Esophagus squamous epithelium (tissue), 5 donors: ENCODE measurements around the gene SYT13. TPM values are rescaled to one million over a fixed set of nuclear protein-coding genes. Genes with fewer than 3 reads are reported as not detected.

Source experiments
- DNase-seq: peaks from one replicate; lab custom pipeline; 2025; lab: John Stamatoyannopoulos, UW
- H3K27ac ChIP-seq, 4 donors: fragments of 200-600 bp; sonication (generic); one replicate each; pipeline ENCODE4 v1.5.1; 2016 to 2019; ENCODE audit warnings: mild to moderate bottlenecking in 1 of 4
- H3K27me3 ChIP-seq, 4 donors: fragments of 200-600 bp; sonication (generic); 1 replicate in 3 of 4; 2 replicates in 1 of 4; pipeline versions ENCODE4 v1.5.1 to v1.6.0; 2017 to 2021; ENCODE audit warnings: antibody characterized with exemption in 1 of 4
- H3K36me3 ChIP-seq, 3 donors: fragments of 200-600 bp; sonication (generic); one replicate each; pipeline ENCODE4 v1.5.1; 2016 to 2019
- H3K4me1 ChIP-seq, 3 donors: fragments of 200-600 bp; sonication (generic); one replicate each; pipeline ENCODE4 v1.5.1; 2017 to 2019
- H3K4me3 ChIP-seq, 4 donors: fragments of 200-600 bp; sonication (generic); 1 replicate in 3 of 4; 2 replicates in 1 of 4; pipeline ENCODE4 v1.5.1; 2016 to 2019; ENCODE audit warnings: mild to moderate bottlenecking in 2 of 4, moderate library complexity in 1 of 4
- H3K9me3 ChIP-seq, 3 donors: fragments of 200-600 bp; sonication (generic); one replicate each; pipeline ENCODE4 v1.5.1; 2016 to 2019
- POLR2A ChIP-seq, 4 donors: fragments of 450-650 bp; IDR thresholded peaks; one replicate each; pipeline ENCODE4 v1.6.1; 2017; ENCODE audit warnings: antibody characterized with exemption in 4 of 4, mild to moderate bottlenecking in 4 of 4, moderate library complexity in 3 of 4
- WGBS, 2 donors: methylation state at CpG; one replicate each; pipeline ENCODE4 v1.1.5; 2018; 5-methylcytosine and 5-hydroxymethylcytosine counted together
- intact Hi-C: fragments of 100-400 bp; cut with DNase I; formaldehyde crosslinking; loops from one replicate; pipeline ENCODE4 v1.15.0; 2022
- total RNA-seq, 4 donors: library from RNA; depleted of rRNA; stranded (reverse); fragments of >200 nt; gene quantifications; one replicate each; pipeline ENCODE4 v1.1.0, GENCODE V29; 2016
- TF ChIP-seq, protein P1 (sequence below), 6 experiments: fragments of 450-650 bp in 4 of 6; fragments of 200-600 bp in 2 of 6; sonication (generic) in 2 of 6; IDR thresholded peaks; one replicate each; pipeline ENCODE4 v1.5.1; 2016 to 2019; ENCODE audit warnings: antibody characterized with exemption in 6 of 6, mild to moderate bottlenecking in 4 of 6, moderate library complexity in 4 of 6
- donor health status: DM: yes; HTN: yes; CAD: no.

Gene SYT13
- total RNA-seq, 4 donors from 2014 or later, result 0.04 to 0.15 TPM; not detected in 2

GRCh38 chr11:45204761-45205160, 81.4 kb downstream of the SYT13 start:
- intact Hi-C loops, result no loop called here
- 81% methylated on average over 8 of the region's 8 CpGs; no CpG with 5 or more reads in 1 of the 2 donors for WGBS, 2 donors
- Histone ChIP-seq H3K27me3 (no peaks in the 10 kb centered on the region), H3K27ac (no peak overlapping the region), H3K4me3 (no peak overlapping the region), H3K36me3 (peaks cover 0 to 71% (median 2%) of the 10 kb centered on the region in 3 donors), H3K4me1 (peaks cover 5 to 19% (median 9%) of the 10 kb centered on the region in 3 donors), H3K9me3 (no peaks in the 10 kb centered on the region)
- no peak for DNase-seq
- TF ChIP-seq, protein P1, sequence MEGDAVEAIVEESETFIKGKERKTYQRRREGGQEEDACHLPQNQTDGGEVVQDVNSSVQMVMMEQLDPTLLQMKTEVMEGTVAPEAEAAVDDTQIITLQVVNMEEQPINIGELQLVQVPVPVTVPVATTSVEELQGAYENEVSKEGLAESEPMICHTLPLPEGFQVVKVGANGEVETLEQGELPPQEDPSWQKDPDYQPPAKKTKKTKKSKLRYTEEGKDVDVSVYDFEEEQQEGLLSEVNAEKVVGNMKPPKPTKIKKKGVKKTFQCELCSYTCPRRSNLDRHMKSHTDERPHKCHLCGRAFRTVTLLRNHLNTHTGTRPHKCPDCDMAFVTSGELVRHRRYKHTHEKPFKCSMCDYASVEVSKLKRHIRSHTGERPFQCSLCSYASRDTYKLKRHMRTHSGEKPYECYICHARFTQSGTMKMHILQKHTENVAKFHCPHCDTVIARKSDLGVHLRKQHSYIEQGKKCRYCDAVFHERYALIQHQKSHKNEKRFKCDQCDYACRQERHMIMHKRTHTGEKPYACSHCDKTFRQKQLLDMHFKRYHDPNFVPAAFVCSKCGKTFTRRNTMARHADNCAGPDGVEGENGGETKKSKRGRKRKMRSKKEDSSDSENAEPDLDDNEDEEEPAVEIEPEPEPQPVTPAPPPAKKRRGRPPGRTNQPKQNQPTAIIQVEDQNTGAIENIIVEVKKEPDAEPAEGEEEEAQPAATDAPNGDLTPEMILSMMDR (IDR thresholded peaks at IDR 0.05), result no peak
- no peak for TF ChIP-seq POLR2A (IDR thresholded peaks at IDR 0.05)

- TF ChIP-seq POLR2A (IDR thresholded peaks at IDR 0.05), result no peak
- TF ChIP-seq, protein P1 (IDR thresholded peaks at IDR 0.05), result no peak
- intact Hi-C loops, result no loop called here
Observed at GRCh38 chr11:45193695-45194094, 92.4 kb downstream of the SYT13 start.

More at GRCh38 chr11:45193695-45194094, 92.4 kb downstream of the SYT13 start:
- Histone ChIP-seq H3K36me3 (peaks cover 0 to 74% (median under 1%) of the 10 kb centered on the region in 3 donors), H3K27me3 (no peaks in the 10 kb centered on the region), H3K9me3 (no peaks in the 10 kb centered on the region), H3K27ac (no peak overlapping the region), H3K4me1 (no peaks in the 10 kb centered on the region), H3K4me3 (no peak overlapping the region)
- WGBS, 2 donors, result 71 to 92% methylated on average over 5 to 6 of the region's 6 CpGs
- DNase-seq, result no peak

Other genes with a start within 250 kb of the SYT13 start
- gene PRDM11, start 139.7 kb downstream of the SYT13 start, total RNA-seq, result 10 to 100 TPM in 1 of 4 donors, 1 to 10 TPM in 3; 3.9 to 13.9 (median 5.1) TPM